ENCODE results near the gene CLEC3B. TPM values are rescaled to one million over a fixed set of nuclear protein-coding genes. Genes with fewer than 3 reads are reported as not detected.
"Not testable (repeated sequence)": the region's sequence is repeated elsewhere in the genome, so short reads cannot be mapped to it uniquely, and the experiment has no call there.

The CLEC3B gene
- total and polyA plus RNA-seq, 5 experiments from 2014 or later, result 1.2 to 1.4 TPM; not detected in 3

DNA sequence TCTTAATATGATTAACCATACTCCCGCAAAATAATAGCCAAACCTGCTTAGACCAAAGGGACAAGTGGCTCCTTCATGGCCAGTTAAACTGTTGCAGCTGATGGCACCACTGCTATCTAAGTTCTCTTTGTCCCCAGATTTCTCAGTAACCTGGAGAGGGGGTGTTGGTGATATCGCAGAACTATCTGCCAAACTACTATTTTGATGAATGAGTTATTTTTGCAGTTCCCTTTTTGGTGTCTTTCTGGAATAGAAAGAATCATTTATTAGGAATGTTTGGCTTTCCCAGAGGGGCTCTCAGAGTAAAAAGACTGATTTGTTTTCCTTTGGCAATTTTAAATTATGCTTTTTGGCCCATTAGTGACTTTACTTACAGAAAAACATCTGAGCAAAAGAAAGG lies 33.0 kb downstream of the CLEC3B start:
- H3K36me3 Mint-ChIP-seq, result no peaks in the 10 kb centered on the region
- no peak for ATAC-seq
- H3K4me1 Mint-ChIP-seq, result peaks cover 0 to 2% (median 0%) of the 10 kb centered on the region in 4 donors
- H3K27ac Mint-ChIP-seq, result no peak overlapping the region
- POLR2A ChIA-PET, result no interaction called here
- no peak overlapping the region for H3K4me3 Mint-ChIP-seq
- H3K27me3 Mint-ChIP-seq, result peaks cover 2 to 21% (median 5%) of the 10 kb centered on the region in 5 donors
- no peak for DNase-seq
- no peaks in the 10 kb centered on the region for H3K9me3 Mint-ChIP-seq

GRCh38 chr3:45060165-45060892 lies 34.2 kb downstream of the CLEC3B start:
- Mint-ChIP-seq H3K4me1 (peaks cover 4 to 11% (median 10%) of the 10 kb centered on the region in 4 donors), H3K36me3 (no peaks in the 10 kb centered on the region), H3K27ac (no peak overlapping the region), H3K27me3 (peaks cover 5 to 27% (median 11%) of the 10 kb centered on the region in 5 donors), H3K4me3 (no peak overlapping the region), H3K9me3 (no peaks in the 10 kb centered on the region)
- POLR2A ChIA-PET, result no interaction called here
- no peak for DNase-seq
- no peak for ATAC-seq

DNA sequence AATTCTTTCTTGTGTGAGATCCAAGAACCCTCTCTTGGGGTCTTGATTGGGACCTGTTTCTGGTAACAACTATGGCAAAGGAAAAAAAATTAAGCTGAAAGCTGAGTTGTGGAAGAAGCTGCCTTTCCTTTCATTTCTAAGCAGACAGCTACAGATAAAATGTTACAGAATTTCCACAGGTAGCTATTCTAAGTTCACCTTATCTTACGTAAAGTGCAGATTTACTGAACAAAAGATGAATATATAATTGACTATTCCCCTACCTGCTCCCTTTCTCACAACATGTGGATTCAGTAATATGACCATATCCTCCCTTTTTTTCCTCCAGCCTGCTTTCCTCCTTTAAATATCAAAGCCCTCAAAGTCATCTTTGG lies 36.6 kb downstream of the CLEC3B start:
- peaks cover 4 to 38% (median 12%) of the 10 kb centered on the region in 5 donors for H3K27me3 Mint-ChIP-seq
- H3K36me3 Mint-ChIP-seq, result no peaks in the 10 kb centered on the region
- no peak overlapping the region for H3K4me3 Mint-ChIP-seq
- no peak overlapping the region for H3K27ac Mint-ChIP-seq
- H3K4me1 Mint-ChIP-seq, result peaks cover 4 to 19% (median 12%) of the 10 kb centered on the region in 4 donors
- DNase-seq (no peak), ATAC-seq (no peak)
- H3K9me3 Mint-ChIP-seq, result no peaks in the 10 kb centered on the region
- POLR2A ChIA-PET, result no interaction called here

- ATAC-seq, result no peak
- Mint-ChIP-seq H3K36me3 (no peaks in the 10 kb centered on the region), H3K27me3 (peaks cover 5 to 46% (median 17%) of the 10 kb centered on the region in 5 donors), H3K4me3 (peak overlapping the region in 7 of 10 donors; percentile 13 to 45 (median 29)), H3K9me3 (no peaks in the 10 kb centered on the region), H3K4me1 (peaks cover 2 to 19% (median 12%) of the 10 kb centered on the region in 4 donors), H3K27ac (peak overlapping the region in 1 of 10 donors; percentile 66)
- POLR2A ChIA-PET, result no interaction called here
- no peak for DNase-seq
Observed at GRCh38 chr3:45064512-45065372, 38.6 kb downstream of the CLEC3B start.

DNA sequence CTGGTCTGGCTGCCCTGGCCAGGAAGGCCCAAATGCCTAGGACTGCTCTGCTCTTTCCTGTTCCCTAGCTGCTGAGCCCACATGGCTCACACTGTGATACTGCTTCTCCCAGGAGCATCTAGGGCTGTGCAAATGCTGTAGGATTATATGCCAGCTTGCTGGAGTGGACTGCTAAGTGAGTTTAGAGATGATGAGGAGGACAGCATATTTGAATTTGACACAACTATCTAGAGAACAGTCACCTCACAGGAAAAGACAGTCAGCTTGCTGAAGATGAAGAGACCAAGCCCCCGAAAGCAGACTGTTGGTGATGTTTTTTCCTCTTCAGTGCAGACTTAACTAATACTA lies 39.2 kb downstream of the CLEC3B start:
- POLR2A ChIA-PET, result no interaction called here
- peaks cover 5 to 46% (median 17%) of the 10 kb centered on the region in 5 donors for H3K27me3 Mint-ChIP-seq
- H3K9me3 Mint-ChIP-seq, result no peaks in the 10 kb centered on the region
- peak overlapping the region in 2 of 10 donors; percentile 15 to 46 for H3K27ac Mint-ChIP-seq
- DNase-seq, result no peak
- no peak for ATAC-seq
- H3K4me3 Mint-ChIP-seq, result peak overlapping the region in 1 of 10 donors; percentile 5
- H3K4me1 Mint-ChIP-seq, result peaks cover 2 to 19% (median 12%) of the 10 kb centered on the region in 4 donors
- no peaks in the 10 kb centered on the region for H3K36me3 Mint-ChIP-seq

GRCh38 chr3:45066109-45066801 lies 40.2 kb downstream of the CLEC3B start:
- Mint-ChIP-seq H3K27ac (no peak overlapping the region), H3K36me3 (no peaks in the 10 kb centered on the region), H3K27me3 (peaks cover 5 to 46% (median 17%) of the 10 kb centered on the region in 5 donors), H3K9me3 (no peaks in the 10 kb centered on the region), H3K4me1 (peaks cover 2 to 19% (median 12%) of the 10 kb centered on the region in 4 donors), H3K4me3 (no peak overlapping the region)
- POLR2A ChIA-PET, result no interaction called here
- ATAC-seq, result no peak
- no peak for DNase-seq

GRCh38 chr3:45067486-45067885 lies 41.4 kb downstream of the CLEC3B start:
- ATAC-seq, result no peak
- Mint-ChIP-seq H3K27me3 (peaks cover 5 to 46% (median 14%) of the 10 kb centered on the region in 5 donors), H3K4me1 (peaks cover 2 to 19% (median 12%) of the 10 kb centered on the region in 4 donors), H3K9me3 (no peaks in the 10 kb centered on the region), H3K27ac (no peak overlapping the region), H3K4me3 (no peak overlapping the region), H3K36me3 (no peaks in the 10 kb centered on the region)
- POLR2A ChIA-PET, result no interaction called here
- DNase-seq, result no peak

- H3K4me1 Mint-ChIP-seq, result peaks cover 2 to 19% (median 12%) of the 10 kb centered on the region in 4 donors
- no peak overlapping the region for H3K4me3 Mint-ChIP-seq
- H3K9me3 Mint-ChIP-seq, result no peaks in the 10 kb centered on the region
- no peaks in the 10 kb centered on the region for H3K36me3 Mint-ChIP-seq
- H3K27ac Mint-ChIP-seq, result no peak overlapping the region
- POLR2A ChIA-PET, result no interaction called here
- ATAC-seq (no peak), DNase-seq (no peak)
- H3K27me3 Mint-ChIP-seq, result peaks cover 5 to 46% (median 14%) of the 10 kb centered on the region in 5 donors
Observed at GRCh38 chr3:45067941-45068340, 41.8 kb downstream of the CLEC3B start.

GRCh38 chr3:45071075-45071474 lies 45.0 kb downstream of the CLEC3B start:
- H3K27me3 Mint-ChIP-seq, result peaks cover 12 to 49% (median 15%) of the 10 kb centered on the region in 5 donors
- no peaks in the 10 kb centered on the region for H3K36me3 Mint-ChIP-seq
- peaks cover 0 to 3% (median 1%) of the 10 kb centered on the region in 4 donors for H3K4me1 Mint-ChIP-seq
- H3K4me3 Mint-ChIP-seq, result no peak overlapping the region
- DNase-seq (no peak), ATAC-seq (no peak)
- H3K27ac Mint-ChIP-seq, result no peak overlapping the region
- POLR2A ChIA-PET, result no interaction called here
- no peaks in the 10 kb centered on the region for H3K9me3 Mint-ChIP-seq

DNA sequence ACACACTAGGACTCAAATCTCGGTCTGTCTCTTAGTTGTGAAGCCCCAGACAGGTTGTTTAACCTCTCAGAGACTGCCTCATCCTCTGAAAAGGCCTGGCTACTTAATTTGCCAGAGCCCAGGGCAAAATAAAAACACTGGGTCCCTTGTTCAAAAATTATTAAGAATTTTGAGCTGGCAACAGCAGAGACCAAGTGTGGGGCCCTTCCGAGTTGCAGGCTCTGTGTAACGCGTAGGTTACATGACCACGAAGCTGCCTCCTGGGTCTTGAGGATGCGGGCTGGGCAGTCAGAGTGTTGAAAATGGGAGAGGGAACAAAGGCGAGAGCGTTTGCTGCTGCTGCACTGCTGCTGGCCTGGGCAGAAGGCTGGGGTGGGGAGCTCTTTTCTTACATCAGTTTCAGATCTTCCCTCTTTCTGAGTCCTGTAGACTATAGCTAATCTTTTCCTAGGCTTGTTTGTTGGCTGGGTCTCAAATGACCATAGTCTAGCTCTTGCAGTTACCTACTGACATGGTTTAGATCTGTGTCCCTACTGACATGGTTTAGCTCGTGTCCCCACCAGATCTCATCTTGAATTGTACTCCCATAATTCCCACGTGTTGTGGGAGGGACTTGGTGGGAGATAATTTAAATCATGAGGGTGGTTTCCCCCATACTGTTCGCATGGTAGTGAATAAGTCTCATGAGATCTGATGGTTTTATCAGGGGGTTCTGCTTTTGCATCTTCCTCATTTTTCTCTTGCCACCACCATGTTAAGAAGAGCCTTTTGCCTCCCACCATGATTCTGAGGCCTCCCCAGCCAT lies 49.9 kb downstream of the CLEC3B start:
- DNase-seq, result no peak
- Mint-ChIP-seq H3K9me3 (peaks cover 0 to 9% (median 4%) of the 10 kb centered on the region in 9 donors), H3K27ac (no peak overlapping the region), H3K27me3 (peaks cover 7 to 23% (median 11%) of the 10 kb centered on the region in 5 donors), H3K36me3 (peaks cover 0 to 7% (median 0%) of the 10 kb centered on the region in 3 donors), H3K4me3 (no peak overlapping the region), H3K4me1 (peaks cover 0 to 8% (median 0%) of the 10 kb centered on the region in 4 donors)
- POLR2A ChIA-PET, result no interaction called here
- ATAC-seq, result no peak

DNA sequence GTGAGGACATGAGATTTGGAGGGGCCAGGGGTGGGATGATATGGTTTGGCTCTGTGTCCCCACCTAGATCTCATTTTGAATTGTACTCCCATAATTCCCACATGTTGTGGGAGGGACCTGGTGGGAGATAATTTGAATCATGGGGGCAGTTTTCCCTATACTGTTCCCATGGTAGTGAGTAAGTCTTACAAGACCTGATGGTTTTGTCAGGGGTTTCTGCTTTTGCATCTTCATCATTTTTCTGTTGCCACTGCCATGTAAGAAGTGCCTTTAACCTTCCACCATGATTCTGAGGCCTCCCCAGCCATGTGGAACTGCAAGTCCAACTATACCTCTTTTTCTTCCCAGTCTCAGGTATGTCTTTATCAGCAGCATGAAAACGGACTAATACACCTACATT lies 52.2 kb downstream of the CLEC3B start:
- POLR2A ChIA-PET, result not testable (repeated sequence)

More for the DNA sequence above, 52.2 kb downstream of the CLEC3B start:
- not testable (repeated sequence) for H3K27ac Mint-ChIP-seq, H3K4me1 Mint-ChIP-seq, DNase-seq, H3K36me3 Mint-ChIP-seq, H3K4me3 Mint-ChIP-seq, H3K9me3 Mint-ChIP-seq, ATAC-seq
- peaks cover 7 to 23% (median 11%) of the 10 kb centered on the region in 5 donors for H3K27me3 Mint-ChIP-seq

Measured in naive thymus-derived CD8-positive, alpha-beta T cell (primary cell).